Fibroblast of lung (primary cell): Measurements from ENCODE around the gene ITPR1.

Experiments used
- CTCF ChIP-seq, 2 donors: IDR thresholded peaks in 1 of 2; conservative IDR thresholded peaks in 1 of 2; 1 replicate in 1 of 2; 2 replicates in 1 of 2; pipeline ENCODE4 v1.5.1; 2011 to 2012; ENCODE audit warnings: low read length in 2 of 2, control low read depth in 1 of 2, inconsistent platforms in 1 of 2, low read depth in 1 of 2, mild to moderate bottlenecking in 1 of 2
- EZH2 ChIP-seq: IDR thresholded peaks from 2 replicates; pipeline ENCODE4 v1.5.1; 2012; ENCODE audit warnings: low read length, control low read depth, mild to moderate bottlenecking; ENCODE audit errors: missing control alignments

GRCh38 chr3:4509983-4510755 lies 17.0 kb downstream of the ITPR1 start:
- TF ChIP-seq EZH2: no peak
- TF ChIP-seq CTCF (conservative IDR thresholded peaks at IDR 0.05 in 1 of 2, IDR thresholded peaks at IDR 0.05 in 1 of 2; ENCODE audit: low read depth in 1 of 2, low read length in 2 of 2): no peak
